Measurements from ENCODE around the gene CELF3.

Gene CELF3

DNA sequence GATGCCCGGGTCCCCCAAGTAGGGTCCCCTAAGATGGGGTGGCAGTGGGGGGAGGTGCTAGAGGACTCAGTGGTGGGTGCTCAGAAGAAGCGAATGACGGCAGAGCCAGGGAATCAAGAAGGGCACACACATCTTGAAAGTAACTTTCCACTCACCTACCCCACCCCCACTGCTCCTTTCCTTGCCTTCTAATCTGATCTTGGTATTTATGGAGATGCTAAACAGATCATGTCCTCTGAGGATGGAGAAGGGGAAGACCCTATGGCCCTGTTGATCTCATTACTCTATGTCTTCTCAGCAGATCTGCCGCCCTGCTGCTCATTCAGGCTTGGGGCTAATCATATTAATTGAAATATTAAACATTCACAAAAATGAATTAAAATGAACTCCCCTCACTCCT lies 2.1 kb upstream of the CELF3 start:
- Histone ChIP-seq H3K4me1 (ENCODE audit: insufficient read depth, low read length) (peaks cover 5% of the 10 kb centered on the region), H3K36me3 (ENCODE audit: insufficient read depth, low read length) (no peaks in the 10 kb centered on the region), H3K27me3 (ENCODE audit: control insufficient read depth in 1 of 2, insufficient read depth in 2 of 2, low read length in 2 of 2) (peaks cover 5 to 14% of the 10 kb centered on the region in 2 donors), H3K4me3 (ENCODE audit: low read depth in 1 of 2, low read length in 2 of 2) (no peak overlapping the region), H3K9ac (ENCODE audit: low read length) (no peak overlapping the region), H3K27ac (ENCODE audit: low read depth, low read length) (no peak overlapping the region), H3K9me3 (ENCODE audit: low read length) (no peaks in the 10 kb centered on the region)

DNA sequence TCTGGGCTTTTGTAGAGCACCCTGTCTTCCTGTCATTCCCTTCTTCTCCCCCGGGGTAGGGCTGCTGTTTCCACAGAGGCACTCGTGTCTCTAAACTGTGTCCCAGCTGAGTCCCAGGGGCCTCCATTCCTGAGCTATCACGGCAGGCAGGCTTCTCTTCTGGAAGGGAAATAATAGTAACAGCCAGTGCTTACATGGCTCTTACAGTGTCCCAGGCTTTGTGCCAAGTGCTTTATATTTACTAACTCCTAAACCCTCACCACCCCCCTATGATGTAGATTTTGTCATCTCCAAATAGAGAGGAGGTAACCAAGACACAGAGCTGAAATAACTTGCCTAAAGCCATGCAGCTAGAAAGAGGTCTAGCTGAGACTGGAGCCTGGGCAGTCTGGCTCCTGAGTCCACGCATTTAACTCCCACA lies 1.4 kb upstream of the CELF3 start:
- Histone ChIP-seq H3K4me3 (ENCODE audit: low read depth in 1 of 2, low read length in 2 of 2) (no peak overlapping the region), H3K27me3 (ENCODE audit: control insufficient read depth in 1 of 2, insufficient read depth in 2 of 2, low read length in 2 of 2) (peaks cover 5 to 14% of the 10 kb centered on the region in 2 donors), H3K27ac (ENCODE audit: low read depth, low read length) (no peak overlapping the region), H3K36me3 (ENCODE audit: insufficient read depth, low read length) (no peaks in the 10 kb centered on the region), H3K9ac (ENCODE audit: low read length) (no peak overlapping the region), H3K9me3 (ENCODE audit: low read length) (no peaks in the 10 kb centered on the region), H3K4me1 (ENCODE audit: insufficient read depth, low read length) (peaks cover 5% of the 10 kb centered on the region)

DNA sequence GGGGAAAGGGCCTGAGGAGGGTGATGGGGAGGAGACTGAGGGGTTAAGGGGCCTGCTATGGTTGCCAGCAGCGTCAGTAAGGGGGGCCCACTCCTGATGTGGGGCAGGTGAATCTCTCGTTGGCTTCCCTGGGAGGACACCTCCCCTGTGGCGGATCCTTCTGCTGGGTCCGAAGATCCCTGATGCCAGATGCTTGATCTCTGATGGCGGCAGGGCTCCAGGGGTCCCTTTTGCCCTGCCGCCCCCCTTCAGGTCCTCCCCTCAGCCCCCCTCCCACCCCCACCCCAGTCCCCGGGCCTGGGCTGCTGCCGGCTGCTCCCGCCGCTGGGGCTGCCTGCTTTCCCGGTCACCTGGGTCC lies 219 bp downstream of the CELF3 start:
- Histone ChIP-seq H3K27me3 (ENCODE audit: control insufficient read depth in 1 of 2, insufficient read depth in 2 of 2, low read length in 2 of 2) (peaks cover 5 to 14% of the 10 kb centered on the region in 2 donors), H3K27ac (ENCODE audit: low read depth, low read length) (no peak overlapping the region), H3K4me1 (ENCODE audit: insufficient read depth, low read length) (no peaks in the 10 kb centered on the region), H3K9ac (ENCODE audit: low read length) (no peak overlapping the region), H3K9me3 (ENCODE audit: low read length) (no peaks in the 10 kb centered on the region), H3K4me3 (ENCODE audit: low read depth in 1 of 2, low read length in 2 of 2) (no peak overlapping the region), H3K36me3 (ENCODE audit: insufficient read depth, low read length) (no peaks in the 10 kb centered on the region)

DNA sequence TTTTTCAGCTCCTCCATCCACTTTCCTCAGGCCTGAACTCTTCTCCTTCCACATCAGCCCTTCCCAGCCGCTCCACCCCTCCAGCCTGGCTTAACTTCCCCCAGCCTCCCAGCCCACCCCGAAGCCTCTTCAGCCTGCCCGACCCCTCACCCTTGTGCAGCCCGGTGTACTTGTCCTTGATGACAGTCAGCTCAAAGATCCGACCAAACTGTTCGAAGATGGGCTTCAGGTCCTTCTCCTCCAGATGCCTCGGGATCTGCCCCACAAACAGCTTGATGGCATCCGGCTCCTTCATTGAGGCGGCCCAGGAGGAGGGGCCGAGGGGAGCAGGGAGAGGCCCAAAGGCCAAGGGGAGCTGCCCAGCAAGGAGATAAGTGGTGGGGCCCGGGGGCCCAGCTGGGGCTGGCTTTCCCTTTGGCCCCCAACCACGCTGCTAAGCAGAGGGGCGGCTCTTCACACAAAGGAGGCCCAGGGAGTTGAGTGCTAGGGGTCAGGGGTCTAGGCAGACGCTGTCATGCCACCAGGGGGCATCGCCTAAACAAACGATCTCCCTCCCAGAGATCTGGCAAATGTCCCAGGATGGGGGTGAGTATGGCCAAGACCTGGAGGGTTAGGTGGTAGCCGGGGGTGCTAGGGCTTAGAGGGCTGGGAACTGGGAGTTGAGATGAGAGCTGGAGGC lies 738 bp downstream of the CELF3 start:
- H3K27me3 ChIP-seq (ENCODE audit: control insufficient read depth in 1 of 2, insufficient read depth in 2 of 2, low read length in 2 of 2): peaks cover 5 to 14% of the 10 kb centered on the region in 2 donors
- H3K4me3 ChIP-seq (ENCODE audit: low read depth in 1 of 2, low read length in 2 of 2): no peak overlapping the region
- H3K27ac ChIP-seq (ENCODE audit: low read depth, low read length): no peak overlapping the region
- no peaks in the 10 kb centered on the region for H3K36me3 ChIP-seq (ENCODE audit: insufficient read depth, low read length)
- no peaks in the 10 kb centered on the region for H3K4me1 ChIP-seq (ENCODE audit: insufficient read depth, low read length)
- H3K9ac ChIP-seq (ENCODE audit: low read length): no peak overlapping the region
- H3K9me3 ChIP-seq (ENCODE audit: low read length): no peaks in the 10 kb centered on the region

DNA sequence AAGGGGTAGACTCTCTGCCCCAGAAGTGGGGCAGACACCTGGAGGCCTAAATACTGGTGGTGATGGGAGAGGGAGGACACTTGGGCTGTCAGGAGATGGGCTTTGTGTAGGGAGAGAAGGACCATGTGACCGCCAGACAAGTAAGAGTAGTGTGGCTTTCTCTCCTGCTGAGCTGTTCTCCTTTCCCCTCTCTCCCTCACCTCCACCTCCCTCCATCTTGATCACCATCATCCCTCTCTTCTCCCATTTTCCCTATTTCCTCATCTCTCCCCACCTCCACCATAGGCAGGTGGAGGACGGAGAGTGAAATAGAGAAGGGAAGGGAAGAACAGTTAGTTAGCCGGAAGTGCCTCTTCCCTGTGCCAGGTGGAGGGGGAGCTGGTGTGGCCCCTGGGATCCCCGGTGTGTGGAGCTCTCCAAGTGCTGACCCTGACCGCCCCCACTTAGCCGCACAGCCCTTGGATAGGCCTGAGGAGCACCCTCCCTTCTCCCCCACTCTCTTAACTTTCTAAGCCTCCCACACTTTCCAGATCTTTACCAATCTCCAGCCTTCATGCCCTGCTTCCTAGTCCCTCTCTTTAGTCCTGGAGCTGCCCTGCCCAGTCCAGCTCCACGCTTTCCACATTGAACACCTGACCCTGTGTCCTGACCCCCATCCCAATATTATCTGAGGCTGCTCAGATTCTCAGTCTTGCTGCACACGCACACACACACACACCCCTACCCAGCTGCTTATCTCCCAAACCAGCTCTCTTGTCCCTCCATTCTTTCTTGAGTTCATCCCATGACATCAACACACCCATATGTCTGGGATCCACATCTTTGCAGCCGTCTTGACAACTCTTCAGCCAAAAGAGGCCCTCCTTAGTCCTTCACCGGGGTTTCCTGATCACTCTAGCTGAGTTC lies 1.5 kb downstream of the CELF3 start:
- Histone ChIP-seq H3K4me3 (ENCODE audit: low read depth in 1 of 2, low read length in 2 of 2) (no peak overlapping the region), H3K4me1 (ENCODE audit: insufficient read depth, low read length) (no peaks in the 10 kb centered on the region), H3K9ac (ENCODE audit: low read length) (no peak overlapping the region)

DNA sequence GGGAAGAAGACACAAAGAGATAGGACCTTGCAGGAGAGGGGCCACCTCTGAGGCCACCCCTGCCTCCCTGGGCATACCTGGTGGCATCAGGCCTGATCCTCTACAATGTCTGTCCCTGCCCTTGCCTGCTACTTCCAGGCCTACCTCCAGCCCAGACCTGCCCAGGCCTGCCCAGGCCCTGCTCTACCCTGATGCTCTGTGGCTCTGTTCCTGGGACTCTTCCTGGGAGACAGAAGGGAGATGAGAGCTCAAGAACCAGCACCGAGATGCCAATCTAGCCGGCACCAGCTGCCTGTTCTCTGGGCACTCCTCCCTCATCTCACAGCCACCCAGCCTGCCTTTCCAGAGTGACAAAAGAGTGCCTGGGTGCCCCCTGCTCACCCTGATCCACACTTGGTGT lies 2.7 kb downstream of the CELF3 start:
- Histone ChIP-seq H3K4me1 (ENCODE audit: insufficient read depth, low read length) (no peaks in the 10 kb centered on the region), H3K9ac (ENCODE audit: low read length) (no peak overlapping the region), H3K27ac (ENCODE audit: low read depth, low read length) (no peak overlapping the region), H3K27me3 (ENCODE audit: control insufficient read depth in 1 of 2, insufficient read depth in 2 of 2, low read length in 2 of 2) (peaks cover 5 to 14% of the 10 kb centered on the region in 2 donors), H3K9me3 (ENCODE audit: low read length) (no peaks in the 10 kb centered on the region), H3K36me3 (ENCODE audit: insufficient read depth, low read length) (no peaks in the 10 kb centered on the region), H3K4me3 (ENCODE audit: low read depth in 1 of 2, low read length in 2 of 2) (no peak overlapping the region)

More for the DNA sequence above, 1.5 kb downstream of the CELF3 start:
- Histone ChIP-seq H3K27ac (ENCODE audit: low read depth, low read length) (no peak overlapping the region), H3K27me3 (ENCODE audit: control insufficient read depth in 1 of 2, insufficient read depth in 2 of 2, low read length in 2 of 2) (peaks cover 5 to 14% of the 10 kb centered on the region in 2 donors), H3K36me3 (ENCODE audit: insufficient read depth, low read length) (no peaks in the 10 kb centered on the region), H3K9me3 (ENCODE audit: low read length) (no peaks in the 10 kb centered on the region)

DNA sequence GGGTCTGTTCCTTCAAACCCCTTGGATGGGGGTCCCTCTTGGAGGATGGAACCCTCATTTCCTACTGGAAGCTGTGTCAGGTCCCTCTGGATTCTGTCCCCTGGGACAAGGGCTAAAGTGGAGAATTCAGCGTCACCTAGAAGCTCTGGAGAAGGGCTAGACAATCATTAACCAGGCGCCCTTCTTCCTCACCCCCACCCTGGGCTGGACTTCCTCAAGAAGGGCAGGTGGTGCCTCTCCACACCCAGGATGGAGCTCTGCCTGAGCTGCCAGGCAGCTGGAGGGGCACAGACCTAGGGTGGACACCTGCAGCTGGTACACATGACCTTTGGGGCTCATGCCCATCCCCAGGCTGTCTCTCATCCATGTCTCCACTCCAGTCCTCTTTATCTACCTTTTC lies 3.6 kb downstream of the CELF3 start:
- H3K4me3 ChIP-seq (ENCODE audit: low read depth in 1 of 2, low read length in 2 of 2): no peak overlapping the region

DNA sequence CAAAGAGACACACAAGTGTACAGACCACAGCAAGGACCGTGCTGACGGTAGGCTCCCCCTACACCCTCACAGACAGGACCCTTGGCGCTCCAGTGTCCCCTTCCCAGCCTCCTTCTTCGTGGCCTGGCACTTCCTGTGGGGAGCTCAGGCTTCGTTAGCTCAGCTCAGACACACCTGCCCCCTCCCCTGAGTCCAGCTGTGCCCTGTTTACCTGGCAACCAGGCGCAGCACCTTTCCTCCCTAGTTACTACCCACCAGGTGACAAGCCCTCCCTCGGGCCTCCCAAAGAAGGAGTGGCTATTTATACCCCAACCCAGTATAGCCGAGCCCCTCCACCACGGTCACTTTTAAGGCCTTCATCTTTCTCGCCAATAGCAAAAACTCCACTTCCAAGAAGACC lies 4.7 kb downstream of the CELF3 start:
- H3K36me3 ChIP-seq (ENCODE audit: insufficient read depth, low read length): no peaks in the 10 kb centered on the region
- peaks cover 5 to 11% of the 10 kb centered on the region in 2 donors for H3K27me3 ChIP-seq (ENCODE audit: control insufficient read depth in 1 of 2, insufficient read depth in 2 of 2, low read length in 2 of 2)
- H3K9ac ChIP-seq (ENCODE audit: low read length): no peak overlapping the region
- H3K4me1 ChIP-seq (ENCODE audit: insufficient read depth, low read length): no peaks in the 10 kb centered on the region
- H3K9me3 ChIP-seq (ENCODE audit: low read length): no peaks in the 10 kb centered on the region
- no peak overlapping the region for H3K27ac ChIP-seq (ENCODE audit: low read depth, low read length)
- H3K4me3 ChIP-seq (ENCODE audit: low read depth in 1 of 2, low read length in 2 of 2): no peak overlapping the region

More for the DNA sequence above, 3.6 kb downstream of the CELF3 start:
- Histone ChIP-seq H3K27ac (ENCODE audit: low read depth, low read length) (no peak overlapping the region), H3K4me1 (ENCODE audit: insufficient read depth, low read length) (no peaks in the 10 kb centered on the region), H3K9me3 (ENCODE audit: low read length) (no peaks in the 10 kb centered on the region), H3K9ac (ENCODE audit: low read length) (no peak overlapping the region), H3K27me3 (ENCODE audit: control insufficient read depth in 1 of 2, insufficient read depth in 2 of 2, low read length in 2 of 2) (peaks cover 5 to 14% of the 10 kb centered on the region in 2 donors), H3K36me3 (ENCODE audit: insufficient read depth, low read length) (no peaks in the 10 kb centered on the region)

DNA sequence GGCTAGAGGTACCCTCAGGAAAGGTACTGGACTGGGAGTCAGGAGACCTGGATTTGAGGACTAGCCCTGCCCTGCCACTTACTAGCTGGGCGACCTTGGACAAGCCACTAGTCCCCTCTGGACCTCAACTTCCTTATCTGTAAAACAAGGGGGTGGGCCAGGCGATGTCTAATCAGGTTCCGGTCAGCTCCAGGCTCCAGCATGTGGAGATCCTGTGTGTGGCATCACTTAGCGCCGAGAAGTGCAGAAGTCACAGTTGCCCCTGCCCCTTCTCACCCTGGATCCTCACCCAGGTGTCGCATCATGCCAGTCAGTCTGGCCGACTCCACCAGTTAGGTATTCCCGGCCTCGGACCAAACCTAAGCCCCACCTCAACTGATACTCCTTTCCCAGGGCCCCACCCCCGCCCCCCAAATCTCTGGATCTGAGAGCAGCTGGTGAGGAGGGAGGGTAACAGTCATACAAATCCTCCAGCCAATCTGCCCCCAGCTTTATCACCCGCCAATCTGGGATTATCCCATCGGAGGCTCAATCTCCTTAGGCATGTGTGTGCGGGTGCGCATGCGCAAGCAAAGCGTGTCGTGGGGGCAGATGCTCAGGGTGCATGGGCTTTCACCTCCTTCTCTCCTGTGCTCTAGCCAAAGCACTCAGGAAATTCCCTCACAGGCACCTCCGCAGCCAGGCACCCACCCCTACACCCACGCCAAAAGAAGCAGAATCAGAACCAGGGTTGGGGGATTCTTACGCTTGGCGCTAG lies 5.4 kb downstream of the CELF3 start:
- Histone ChIP-seq H3K9ac (ENCODE audit: low read length) (no peak overlapping the region), H3K4me1 (ENCODE audit: insufficient read depth, low read length) (no peaks in the 10 kb centered on the region), H3K27me3 (ENCODE audit: control insufficient read depth in 1 of 2, insufficient read depth in 2 of 2, low read length in 2 of 2) (peaks cover 5 to 6% of the 10 kb centered on the region in 2 donors), H3K9me3 (ENCODE audit: low read length) (no peaks in the 10 kb centered on the region), H3K4me3 (ENCODE audit: low read depth in 1 of 2, low read length in 2 of 2) (no peak overlapping the region), H3K36me3 (ENCODE audit: insufficient read depth, low read length) (no peaks in the 10 kb centered on the region), H3K27ac (ENCODE audit: low read depth, low read length) (no peak overlapping the region)

DNA sequence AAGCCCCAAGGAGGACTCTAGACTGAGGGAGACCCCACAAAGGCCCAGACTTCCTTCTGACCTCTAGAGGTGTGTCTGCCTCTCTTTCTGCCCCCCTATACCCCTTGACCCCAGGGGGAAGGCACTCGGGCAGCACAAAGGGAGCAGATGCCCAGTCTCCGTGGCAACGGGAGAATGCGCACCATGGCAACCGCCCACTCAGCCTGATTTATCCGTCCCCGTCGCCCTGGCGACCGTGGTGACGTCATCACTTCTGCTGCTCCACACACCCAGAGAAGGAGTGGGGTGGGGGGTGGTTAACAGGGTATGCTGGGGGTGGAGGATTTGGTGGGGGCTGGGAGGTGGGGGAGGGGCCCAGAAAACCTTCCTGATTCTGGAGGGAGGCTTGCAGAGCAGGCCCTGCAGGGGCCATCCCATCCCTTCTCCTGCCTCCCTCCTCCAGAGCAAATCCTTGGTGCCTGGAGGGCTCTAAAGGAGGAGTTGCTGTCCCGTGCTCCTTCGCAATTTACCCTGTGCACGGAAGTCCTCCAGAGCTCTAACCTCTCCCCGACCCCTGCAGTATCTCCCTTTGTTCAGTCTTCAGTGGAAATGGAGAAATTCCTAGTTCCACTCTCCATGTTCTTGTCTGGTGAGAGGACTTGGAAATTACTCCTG lies 6.3 kb downstream of the CELF3 start:
- Histone ChIP-seq H3K9me3 (ENCODE audit: low read length) (no peaks in the 10 kb centered on the region), H3K27me3 (ENCODE audit: control insufficient read depth in 1 of 2, insufficient read depth in 2 of 2, low read length in 2 of 2) (no peaks in the 10 kb centered on the region), H3K4me1 (ENCODE audit: insufficient read depth, low read length) (no peaks in the 10 kb centered on the region), H3K27ac (ENCODE audit: low read depth, low read length) (no peak overlapping the region), H3K36me3 (ENCODE audit: insufficient read depth, low read length) (no peaks in the 10 kb centered on the region), H3K4me3 (ENCODE audit: low read depth in 1 of 2, low read length in 2 of 2) (no peak overlapping the region), H3K9ac (ENCODE audit: low read length) (no peak overlapping the region)

DNA sequence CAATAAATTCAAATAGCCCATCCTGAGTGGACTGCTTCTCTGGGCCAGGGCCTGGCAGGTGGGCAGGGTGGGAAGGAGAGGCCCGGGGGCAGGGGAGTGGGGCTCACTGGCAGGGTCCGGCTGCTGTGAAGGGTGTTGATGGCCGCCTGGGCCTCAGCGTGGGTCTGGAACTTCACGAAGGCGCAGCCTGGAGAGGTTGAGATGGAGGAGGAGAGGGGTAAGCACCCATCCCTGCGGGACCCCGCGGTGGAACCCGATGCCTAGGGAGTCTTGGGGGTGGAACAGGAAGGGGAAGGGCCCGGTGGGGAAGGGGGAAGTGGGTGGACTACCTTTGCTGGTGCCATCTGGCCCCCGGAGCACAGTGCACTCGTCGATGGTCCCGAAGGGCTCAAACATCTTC lies 7.7 kb downstream of the CELF3 start:
- Histone ChIP-seq H3K4me3 (ENCODE audit: low read depth in 1 of 2, low read length in 2 of 2) (no peak overlapping the region), H3K9ac (ENCODE audit: low read length) (no peak overlapping the region), H3K4me1 (ENCODE audit: insufficient read depth, low read length) (no peaks in the 10 kb centered on the region), H3K36me3 (ENCODE audit: insufficient read depth, low read length) (no peaks in the 10 kb centered on the region), H3K27me3 (ENCODE audit: control insufficient read depth in 1 of 2, insufficient read depth in 2 of 2, low read length in 2 of 2) (no peaks in the 10 kb centered on the region), H3K27ac (ENCODE audit: low read depth, low read length) (no peak overlapping the region), H3K9me3 (ENCODE audit: low read length) (no peaks in the 10 kb centered on the region)

Measured in muscle layer of colon (tissue), 2 donors.